BJ (cell line): ENCODE measurements around the gene WFDC13. TPM values are rescaled to one million over a fixed set of nuclear protein-coding genes. Genes with fewer than 3 reads are reported as not detected.

ENCODE experiments used
- CTCF ChIA-PET: fragments of 350-600 bp; formaldehyde crosslinking; extraction: SDS; loops from one replicate; lab custom pipeline; 2021; ENCODE audit warnings: antibody characterized with exemption, inconsistent platforms; lab: Yijun Ruan, JAX
- POLR2A ChIA-PET: fragments of 300-600 bp; sonication (Branson Sonifier 250); formaldehyde crosslinking; extraction: SDS; loops from one replicate; lab custom pipeline; 2021; ENCODE audit warnings: antibody characterized with exemption; lab: Charles Lee
- DNase-seq: peaks from one replicate; pipeline ENCODE4 v3.0.0-alpha.2; 2011; ENCODE audit warnings: low read depth
- H3K27me3 ChIP-seq: 2 replicates; pipeline ENCODE4 v1.6.0; 2011; ENCODE audit warnings: low read length; ENCODE audit not compliant: control insufficient read depth, insufficient read depth
- H3K36me3 ChIP-seq: 2 replicates; pipeline ENCODE4 v1.5.1; 2011; ENCODE audit warnings: low read length; ENCODE audit not compliant: control insufficient read depth, insufficient read depth
- H3K4me3 ChIP-seq: 2 replicates; pipeline ENCODE4 v1.5.1; 2011; ENCODE audit warnings: low read depth, mild to moderate bottlenecking, control low read depth, low read length
- polyA plus RNA-seq: library from polyadenylated mRNA; depleted of rRNA; stranded (reverse); fragments of >200 nt; gene quantifications from 2 replicates; pipeline ENCODE4 v1.2.3, GENCODE V29; 2011
- TF ChIP-seq, protein P1 (sequence below): IDR thresholded peaks from 2 replicates; pipeline ENCODE4 v1.5.1; 2011; ENCODE audit warnings: low read depth, mild to moderate bottlenecking, control low read depth, inconsistent platforms, low read length, moderate library complexity; ENCODE audit not compliant: insufficient read depth

The WFDC13 gene
- polyA plus RNA-seq, 1 experiment, result not detected

DNA sequence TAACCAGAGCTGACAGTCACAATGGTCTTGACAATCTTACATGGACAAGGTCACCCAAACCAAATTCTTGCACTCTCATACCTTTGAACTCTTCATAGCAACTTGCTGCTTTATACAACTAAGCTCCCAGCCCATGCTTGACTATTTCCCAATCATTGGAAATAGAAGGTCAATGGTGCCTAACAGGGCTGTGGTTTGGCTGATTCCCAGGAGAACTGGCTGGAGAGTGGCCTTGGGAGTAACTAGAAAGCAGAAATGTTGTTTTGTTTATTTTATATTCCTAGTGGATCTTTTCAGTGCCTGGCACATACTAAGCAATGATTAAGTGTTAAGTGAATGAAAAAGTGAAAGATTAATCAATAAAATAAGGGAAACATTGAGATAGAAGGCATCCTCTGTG lies 23.3 kb downstream of the WFDC13 start:
- Histone ChIP-seq H3K27me3 (no peaks in the 10 kb centered on the region; the same call in 1 of the 2 replicates), H3K36me3 (no peaks in the 10 kb centered on the region), H3K4me3 (no peak overlapping the region)
- ChIA-PET POLR2A (no interaction called here), CTCF (interaction anchor here (1.2 kb wide), 2 partner anchors 10 to 46 kb away, joined by 3 read pairs; no protein-coding TSS in a partner anchor)
- TF ChIP-seq, protein P1, sequence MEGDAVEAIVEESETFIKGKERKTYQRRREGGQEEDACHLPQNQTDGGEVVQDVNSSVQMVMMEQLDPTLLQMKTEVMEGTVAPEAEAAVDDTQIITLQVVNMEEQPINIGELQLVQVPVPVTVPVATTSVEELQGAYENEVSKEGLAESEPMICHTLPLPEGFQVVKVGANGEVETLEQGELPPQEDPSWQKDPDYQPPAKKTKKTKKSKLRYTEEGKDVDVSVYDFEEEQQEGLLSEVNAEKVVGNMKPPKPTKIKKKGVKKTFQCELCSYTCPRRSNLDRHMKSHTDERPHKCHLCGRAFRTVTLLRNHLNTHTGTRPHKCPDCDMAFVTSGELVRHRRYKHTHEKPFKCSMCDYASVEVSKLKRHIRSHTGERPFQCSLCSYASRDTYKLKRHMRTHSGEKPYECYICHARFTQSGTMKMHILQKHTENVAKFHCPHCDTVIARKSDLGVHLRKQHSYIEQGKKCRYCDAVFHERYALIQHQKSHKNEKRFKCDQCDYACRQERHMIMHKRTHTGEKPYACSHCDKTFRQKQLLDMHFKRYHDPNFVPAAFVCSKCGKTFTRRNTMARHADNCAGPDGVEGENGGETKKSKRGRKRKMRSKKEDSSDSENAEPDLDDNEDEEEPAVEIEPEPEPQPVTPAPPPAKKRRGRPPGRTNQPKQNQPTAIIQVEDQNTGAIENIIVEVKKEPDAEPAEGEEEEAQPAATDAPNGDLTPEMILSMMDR, result no peak
- no peak for DNase-seq

DNA sequence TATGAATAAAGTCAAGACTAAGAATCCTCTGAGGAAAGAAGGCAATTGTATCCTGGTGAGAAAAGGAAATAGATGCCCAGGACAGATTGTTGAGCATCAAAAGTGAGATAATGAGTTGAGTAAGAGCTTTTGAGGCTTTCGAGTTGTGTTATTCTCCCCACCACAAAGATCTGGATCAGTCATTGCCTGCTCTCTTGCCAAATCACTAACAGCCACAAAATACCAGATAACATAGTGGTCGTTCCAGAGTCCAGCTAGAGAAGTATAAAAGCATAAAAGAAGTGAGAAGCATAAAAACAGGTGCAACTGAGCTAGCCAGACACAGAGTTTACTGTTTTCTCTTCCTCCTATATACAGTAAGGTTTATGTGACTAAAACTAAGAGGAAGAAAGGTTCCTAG lies 25.2 kb downstream of the WFDC13 start:
- Histone ChIP-seq H3K36me3 (no peaks in the 10 kb centered on the region), H3K4me3 (no peak overlapping the region), H3K27me3 (no peaks in the 10 kb centered on the region; the same call in 1 of the 2 replicates)
- TF ChIP-seq, protein P1, result no peak
- POLR2A ChIA-PET, result no interaction called here
- CTCF ChIA-PET, result interaction anchor here (1.6 kb wide), 1 partner anchor 13 kb away, joined by 4 read pairs; no protein-coding TSS in a partner anchor
- DNase-seq, result no peak

DNA sequence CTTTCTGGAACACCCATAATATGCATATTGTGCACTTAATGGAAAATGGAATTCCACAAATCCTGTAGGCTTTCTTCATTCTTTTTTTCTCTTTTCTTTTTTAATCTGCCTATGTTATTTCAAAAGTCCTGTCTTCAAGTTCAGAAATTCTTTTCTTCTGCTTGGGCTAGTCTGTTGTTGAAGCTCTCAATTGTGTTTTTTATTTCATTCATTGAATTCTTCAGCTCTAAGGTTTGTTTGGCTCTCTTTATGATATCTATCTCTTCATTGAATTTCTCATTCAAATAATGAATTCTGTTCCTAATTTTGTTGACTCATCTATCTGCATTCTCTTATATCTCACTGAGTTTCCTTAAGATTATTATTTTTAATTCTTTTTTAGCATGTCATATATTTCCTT lies 30.4 kb downstream of the WFDC13 start:
- ChIA-PET POLR2A (no interaction called here), CTCF (no interaction called here)
- TF ChIP-seq, protein P1, result no peak
- Histone ChIP-seq H3K4me3 (no peak overlapping the region), H3K27me3 (no peaks in the 10 kb centered on the region), H3K36me3 (no peaks in the 10 kb centered on the region)
- DNase-seq, result no peak

- POLR2A ChIA-PET, result no interaction called here
- no peak for DNase-seq
- no peak overlapping the region for H3K4me3 ChIP-seq
- no peaks in the 10 kb centered on the region for H3K27me3 ChIP-seq
- CTCF ChIA-PET, result no interaction called here
- TF ChIP-seq, protein P1, result no peak
- H3K36me3 ChIP-seq, result no peaks in the 10 kb centered on the region
Observed at GRCh38 chr20:45735552-45735951, 33.7 kb downstream of the WFDC13 start.

DNA sequence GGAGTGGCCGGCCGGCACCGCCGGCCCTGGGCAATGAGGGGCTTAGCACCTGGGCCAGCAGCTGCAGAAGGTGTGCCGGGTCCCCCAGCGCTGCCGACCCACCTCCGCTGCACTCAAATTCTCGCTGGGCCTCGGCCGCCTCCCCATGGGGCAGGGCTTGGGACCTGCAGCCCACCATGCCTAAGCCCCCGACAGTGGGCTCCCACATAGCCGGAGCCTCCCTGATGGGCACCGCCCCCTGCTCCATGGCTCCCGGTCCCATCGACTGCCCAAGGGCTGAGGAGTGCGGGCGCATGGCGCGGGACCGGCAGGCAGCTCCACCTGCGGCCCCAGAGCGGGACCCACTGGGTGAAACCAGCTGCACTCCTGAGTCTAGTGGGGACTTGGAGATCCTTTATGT lies 34.1 kb downstream of the WFDC13 start:
- TF ChIP-seq, protein P1, result no peak
- ChIA-PET CTCF (no interaction called here), POLR2A (no interaction called here)

More for the DNA sequence above, 34.1 kb downstream of the WFDC13 start:
- Histone ChIP-seq H3K4me3 (no peak overlapping the region), H3K36me3 (no peaks in the 10 kb centered on the region), H3K27me3 (no peaks in the 10 kb centered on the region)
- DNase-seq, result no peak
